ENCODE data around the gene DNAAF3.
"Not testable (repeated sequence)": the region's sequence is repeated elsewhere in the genome, so short reads cannot be mapped to it uniquely, and the experiment has no call there.

The DNAAF3 gene

DNA sequence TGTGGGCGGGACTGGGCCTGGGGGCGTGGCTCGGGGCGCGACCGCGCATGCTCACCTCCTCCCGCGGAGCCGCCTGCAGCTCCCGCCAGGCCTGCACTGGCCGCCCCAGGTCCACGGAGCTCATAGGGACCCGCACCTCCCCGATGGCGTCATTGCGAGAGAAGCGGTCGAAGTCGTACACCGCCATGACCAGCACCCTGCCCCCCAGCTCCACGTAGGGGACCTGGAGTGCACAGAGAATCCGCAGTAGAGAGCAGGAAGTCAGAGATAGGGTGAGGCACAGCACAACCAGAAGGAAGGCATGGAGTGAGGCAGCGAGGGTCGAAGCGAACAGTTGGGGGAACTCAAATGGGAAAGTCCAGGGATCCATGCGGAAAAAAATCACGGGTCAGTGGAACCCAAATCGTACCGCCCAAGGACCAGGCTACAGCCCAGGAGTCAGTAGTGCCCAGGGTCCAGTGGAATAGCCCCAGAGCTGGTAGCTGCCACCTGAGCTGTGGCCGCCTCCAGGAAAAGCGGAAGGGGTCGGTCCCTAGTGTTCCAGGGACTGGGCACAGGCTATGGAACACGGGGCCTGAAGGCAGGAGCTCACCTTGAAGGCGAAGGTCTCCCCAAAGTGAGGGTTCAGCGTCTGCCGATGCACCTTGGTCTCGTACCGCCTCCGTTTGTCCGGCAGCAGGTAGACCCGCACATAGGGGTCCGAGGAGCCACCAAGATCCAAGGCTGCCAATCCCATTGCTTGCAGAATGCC lies 8.9 kb upstream of the DNAAF3 start:
- no peak for DNase-seq (ENCODE audit: low spot score)

DNA sequence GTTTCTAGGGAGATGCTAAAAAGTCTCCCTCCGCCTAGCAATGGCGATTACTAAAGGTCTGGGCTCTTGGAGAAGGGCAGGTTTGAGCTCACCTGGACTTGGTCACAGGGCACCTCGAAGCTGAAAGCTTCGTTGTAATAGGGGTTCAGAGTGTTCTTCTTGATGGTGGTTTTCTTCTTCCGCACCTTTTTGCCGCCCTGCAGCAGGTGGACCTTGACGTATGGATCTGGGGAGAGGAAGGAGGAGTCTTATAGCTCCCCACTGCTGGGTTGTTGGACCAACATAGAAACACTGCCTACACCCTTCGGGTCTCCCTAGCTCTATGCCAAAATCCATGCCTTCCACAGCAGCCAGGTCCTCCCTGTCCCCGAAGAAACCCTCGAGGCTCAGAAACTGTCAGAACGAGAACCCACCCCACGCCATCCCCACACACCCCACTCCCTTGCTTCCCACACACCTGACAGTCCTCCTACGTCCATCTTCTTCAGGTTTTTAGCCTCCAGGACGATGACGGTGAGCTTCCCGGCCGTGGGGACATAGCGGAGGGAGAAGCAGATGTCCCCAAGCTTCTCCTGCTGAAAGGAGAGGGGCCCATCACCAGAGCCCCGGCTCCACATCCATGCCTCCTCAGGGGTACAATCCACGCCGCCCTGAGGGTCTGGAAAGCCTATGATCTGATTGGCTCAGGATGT lies 8.2 kb upstream of the DNAAF3 start:
- no peak for DNase-seq (ENCODE audit: low spot score)

DNA sequence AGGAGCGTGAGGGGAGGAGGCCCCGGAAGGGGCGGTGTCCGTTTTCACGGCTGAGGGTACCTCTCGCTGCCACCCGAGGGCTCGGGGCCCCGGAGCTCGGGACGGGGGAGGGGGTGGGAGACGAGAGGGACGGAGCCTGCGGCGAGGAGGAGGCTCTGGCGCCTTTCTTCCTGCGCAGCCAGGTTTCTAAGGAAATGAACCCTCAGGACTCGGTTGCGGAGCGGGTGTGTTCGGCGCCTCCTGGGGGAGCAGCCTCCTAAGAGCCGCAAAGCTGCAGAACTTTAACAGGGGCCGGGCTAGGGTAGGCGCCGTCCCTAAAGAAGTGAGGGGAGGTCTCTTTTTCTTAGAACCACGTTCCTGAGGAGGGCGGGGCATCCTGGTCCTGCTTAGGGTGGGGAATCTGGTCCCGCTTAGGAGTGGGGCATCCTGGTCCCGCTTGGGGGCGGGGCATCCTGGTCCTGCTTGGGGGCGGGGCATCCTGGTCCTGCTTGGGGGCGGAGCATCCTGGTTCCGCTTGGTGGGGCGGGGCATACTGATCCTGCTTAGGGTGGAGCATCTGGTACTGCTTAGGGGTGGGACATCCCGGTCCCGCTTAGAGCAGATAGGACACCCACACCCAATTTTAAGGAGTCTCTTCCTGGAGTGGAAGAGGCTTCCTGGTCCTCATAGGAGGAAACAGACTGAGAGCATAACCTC lies 7.4 kb upstream of the DNAAF3 start:
- DNase-seq (ENCODE audit: low spot score): no peak

- no peak for DNase-seq (ENCODE audit: low spot score)
These were observed 6.8 kb upstream of the DNAAF3 start for GRCh38 chr19:55173186-55173713.

DNA sequence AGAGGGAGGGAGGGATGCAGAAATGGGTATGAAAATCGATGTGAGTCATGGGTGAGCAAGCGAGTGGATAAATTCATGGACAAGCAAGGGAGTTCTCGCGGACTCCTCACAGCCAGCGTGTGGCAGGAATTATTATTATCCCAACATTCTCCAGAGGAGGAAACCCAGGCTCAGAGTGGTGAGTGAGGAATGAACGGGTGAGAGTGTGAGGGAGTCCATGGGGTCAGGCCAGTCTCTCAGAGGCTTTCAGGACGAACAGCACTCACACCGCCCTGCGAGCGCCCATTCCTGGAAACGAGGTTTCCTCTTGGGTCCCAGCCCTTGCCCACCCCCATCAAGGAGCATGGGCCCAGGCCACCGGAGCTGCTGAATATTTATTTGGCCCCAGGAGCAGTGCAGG lies 6.3 kb upstream of the DNAAF3 start:
- DNase-seq (ENCODE audit: low spot score): no peak

- DNase-seq (ENCODE audit: low spot score): not testable (repeated sequence)
These were observed 5.9 kb upstream of the DNAAF3 start for GRCh38 chr19:55172318-55172717.

DNA sequence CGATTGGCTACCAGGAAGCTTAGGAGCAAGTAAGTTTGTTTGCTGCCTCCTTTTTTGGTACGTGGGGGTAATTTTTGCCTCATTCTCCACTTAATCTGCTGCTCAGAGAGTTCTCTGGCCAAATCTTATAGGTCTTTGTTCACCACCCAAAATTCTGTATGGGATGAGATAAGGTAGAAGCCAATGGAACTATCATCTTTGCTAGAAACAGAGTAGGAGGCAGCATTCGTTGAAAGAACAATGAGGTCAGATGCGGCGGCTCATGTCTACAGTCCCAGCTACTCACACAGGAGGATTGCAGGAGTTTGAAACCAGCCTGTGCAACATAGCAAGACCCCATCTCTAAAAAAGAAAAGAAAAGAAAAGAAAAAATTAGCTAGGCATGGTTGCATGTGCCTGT lies 5.0 kb upstream of the DNAAF3 start:
- DNase-seq (ENCODE audit: low spot score): no peak

GRCh38 chr19:55169136-55169535 lies 2.7 kb upstream of the DNAAF3 start:
- no peak for DNase-seq (ENCODE audit: low spot score)

GRCh38 chr19:55165952-55166529 lies 372 bp downstream of the DNAAF3 start:
- peak; percentile 76 for DNase-seq (ENCODE audit: low spot score)

- DNase-seq (ENCODE audit: low spot score): no peak
These were observed 4.7 kb downstream of the DNAAF3 start for GRCh38 chr19:55161571-55162322.

DNA sequence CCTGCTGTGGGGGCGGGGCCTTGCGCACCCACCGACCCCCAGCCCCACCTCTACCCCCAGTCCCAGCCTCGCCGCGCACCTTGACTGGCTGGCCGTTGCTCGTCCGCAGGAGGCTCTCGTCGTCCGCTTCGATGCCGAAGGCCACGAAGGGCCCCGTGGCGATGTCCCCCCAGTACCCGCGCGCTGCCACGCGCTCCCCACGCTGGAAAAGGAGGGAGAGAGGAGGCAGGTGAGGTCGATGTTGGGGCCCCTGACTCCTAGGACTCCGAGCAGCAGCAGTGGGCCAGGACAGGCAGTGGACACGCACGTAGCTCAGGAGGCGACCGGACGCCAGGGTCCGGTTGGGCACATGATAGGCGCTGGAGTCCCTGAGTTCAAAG lies 5.4 kb downstream of the DNAAF3 start:
- no peak for DNase-seq (ENCODE audit: low spot score)

GRCh38 chr19:55160128-55160985 lies 6.1 kb downstream of the DNAAF3 start:
- DNase-seq (ENCODE audit: low spot score): peak; percentile 91

- DNase-seq (ENCODE audit: low spot score): peak; percentile 44
These were observed 7.3 kb downstream of the DNAAF3 start for GRCh38 chr19:55158848-55159749.

- DNase-seq (ENCODE audit: low spot score): no peak
These were observed 8.0 kb downstream of the DNAAF3 start for GRCh38 chr19:55158423-55158822.

DNA sequence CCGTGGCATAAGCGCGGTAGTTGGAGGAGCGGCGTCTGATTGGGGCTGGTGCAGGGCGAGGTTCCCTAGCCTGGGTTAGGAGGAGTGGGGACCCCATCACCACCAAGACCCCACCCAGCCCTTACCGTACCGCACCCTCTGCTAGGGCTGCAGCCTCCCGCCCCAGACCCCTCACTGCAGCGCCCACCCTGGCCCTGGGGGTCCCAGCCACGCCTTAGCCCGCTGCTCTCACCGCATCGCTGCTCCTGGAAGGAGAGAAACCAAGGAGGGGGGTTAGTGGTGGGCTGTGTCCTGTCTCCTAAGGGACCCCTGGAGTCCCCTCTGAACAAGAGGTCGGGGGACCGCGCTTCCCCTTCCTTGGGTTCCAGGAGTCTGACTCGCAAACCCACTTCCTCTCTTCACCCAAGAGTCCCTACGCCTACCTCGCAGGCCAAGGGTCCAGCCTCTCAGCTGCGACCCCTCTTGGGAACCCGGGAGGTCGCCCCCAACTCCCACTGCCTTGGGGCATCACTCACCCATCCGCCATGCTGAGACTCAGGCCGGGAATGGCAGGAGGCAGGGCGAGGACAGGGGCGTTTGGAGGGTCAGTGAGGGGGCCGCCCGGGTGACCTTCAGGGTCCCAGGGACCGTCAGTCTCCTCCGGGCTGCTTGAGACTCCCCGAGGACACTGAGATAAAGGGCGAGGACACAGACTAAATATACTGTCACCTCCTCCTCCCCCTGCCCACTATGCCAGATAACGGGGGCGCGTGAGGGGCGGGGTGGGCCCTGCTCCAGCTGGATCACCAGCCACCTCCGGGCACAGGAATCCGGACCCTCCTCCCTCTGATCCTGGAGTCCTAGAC lies 9.1 kb downstream of the DNAAF3 start, which contains the start of gene TNNI3:
TSS of gene TNNI3 (minus strand) at position 669 of the 845 bp plus-strand sequence. CDS start at position 526, 143 bp downstream.
- no peak for DNase-seq (ENCODE audit: low spot score)

DNA sequence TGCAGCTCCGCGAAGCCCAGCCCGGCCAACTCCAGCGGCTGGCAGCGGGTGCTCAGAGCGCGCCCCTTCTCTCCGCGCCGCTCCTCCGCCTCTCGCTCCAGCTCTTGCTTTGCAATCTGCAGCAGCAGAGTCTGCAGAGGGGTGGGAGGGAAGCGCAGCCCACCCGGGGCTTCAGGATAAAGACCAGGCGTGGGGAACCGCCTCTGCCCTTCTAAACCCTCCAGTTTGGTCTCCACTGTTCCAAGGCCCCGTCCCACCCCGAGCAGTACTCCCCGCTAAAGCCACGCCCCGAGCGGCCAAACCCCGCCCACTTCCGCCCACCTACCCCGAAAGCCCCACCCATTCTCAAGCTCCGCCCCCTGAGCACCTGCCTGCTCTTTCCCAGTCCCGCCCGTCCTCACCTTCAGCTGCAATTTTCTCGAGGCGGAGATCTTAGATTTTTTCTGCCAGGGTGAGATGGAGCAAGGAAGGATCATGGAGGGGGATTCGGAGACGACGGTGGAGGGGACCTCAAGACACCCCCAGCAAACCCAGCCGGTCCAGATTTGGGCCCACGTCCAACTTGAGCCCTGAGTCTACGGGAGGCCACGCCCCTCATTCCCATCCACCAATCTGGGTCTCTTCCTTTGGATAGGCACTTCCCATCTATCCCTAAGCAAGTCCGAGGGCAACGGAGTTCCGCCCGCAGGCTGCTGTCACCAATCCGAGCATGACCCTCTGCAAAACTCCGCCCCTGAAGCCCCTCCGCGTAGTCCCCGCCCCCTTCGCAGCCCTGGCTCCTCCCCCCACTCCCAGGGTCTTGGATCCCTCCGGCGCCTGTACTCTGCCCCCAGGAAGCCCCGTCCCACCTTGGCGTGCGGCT lies 10.0 kb downstream of the DNAAF3 start:
- no peak for DNase-seq (ENCODE audit: low spot score)

- DNase-seq (ENCODE audit: low spot score): not testable (repeated sequence)
These were observed 10.6 kb downstream of the DNAAF3 start for GRCh38 chr19:55155784-55156183.
